Measurements from ENCODE around the gene SOX10. TPM values are rescaled to one million over a fixed set of nuclear protein-coding genes. Genes with fewer than 3 reads are reported as not detected.

Gene SOX10
- total RNA-seq, 1 donor from 2014 or later, result 23.0 TPM

DNA sequence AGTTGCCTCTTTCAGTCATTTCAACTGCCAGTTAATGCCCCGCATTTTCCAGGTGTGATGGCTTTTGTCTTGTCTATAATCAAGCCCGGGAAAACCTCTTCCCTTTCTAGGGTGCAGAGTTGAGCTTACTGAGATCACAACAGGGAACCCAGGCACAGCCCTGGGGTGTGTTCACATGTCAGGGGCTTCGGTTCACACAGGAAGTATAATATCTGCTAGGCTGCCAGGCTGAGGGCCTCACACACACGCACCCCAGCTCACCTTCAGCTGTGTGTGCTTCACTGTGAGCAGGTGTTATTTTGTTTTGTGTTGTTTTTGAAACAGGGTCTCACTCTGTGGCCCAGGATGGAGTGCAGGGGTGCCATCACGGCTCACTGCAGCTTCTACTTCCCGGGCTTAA is 9.7 kb upstream of the SOX10 start:
- Histone ChIP-seq H3K27ac (no peak overlapping the region), H3K27me3 (no peaks in the 10 kb centered on the region), H3K9me3 (no peaks in the 10 kb centered on the region), H3K4me1 (no peaks in the 10 kb centered on the region), H3K4me3 (no peak overlapping the region), H3K36me3 (no peaks in the 10 kb centered on the region)
- TF ChIP-seq, protein P1, sequence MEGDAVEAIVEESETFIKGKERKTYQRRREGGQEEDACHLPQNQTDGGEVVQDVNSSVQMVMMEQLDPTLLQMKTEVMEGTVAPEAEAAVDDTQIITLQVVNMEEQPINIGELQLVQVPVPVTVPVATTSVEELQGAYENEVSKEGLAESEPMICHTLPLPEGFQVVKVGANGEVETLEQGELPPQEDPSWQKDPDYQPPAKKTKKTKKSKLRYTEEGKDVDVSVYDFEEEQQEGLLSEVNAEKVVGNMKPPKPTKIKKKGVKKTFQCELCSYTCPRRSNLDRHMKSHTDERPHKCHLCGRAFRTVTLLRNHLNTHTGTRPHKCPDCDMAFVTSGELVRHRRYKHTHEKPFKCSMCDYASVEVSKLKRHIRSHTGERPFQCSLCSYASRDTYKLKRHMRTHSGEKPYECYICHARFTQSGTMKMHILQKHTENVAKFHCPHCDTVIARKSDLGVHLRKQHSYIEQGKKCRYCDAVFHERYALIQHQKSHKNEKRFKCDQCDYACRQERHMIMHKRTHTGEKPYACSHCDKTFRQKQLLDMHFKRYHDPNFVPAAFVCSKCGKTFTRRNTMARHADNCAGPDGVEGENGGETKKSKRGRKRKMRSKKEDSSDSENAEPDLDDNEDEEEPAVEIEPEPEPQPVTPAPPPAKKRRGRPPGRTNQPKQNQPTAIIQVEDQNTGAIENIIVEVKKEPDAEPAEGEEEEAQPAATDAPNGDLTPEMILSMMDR (IDR thresholded peaks at IDR 0.05), result no peak
- intact Hi-C loops (cut with DNase I), result no loop called here
- DNase-seq (ENCODE audit: low spot score in 2 of 2), result no peak

DNA sequence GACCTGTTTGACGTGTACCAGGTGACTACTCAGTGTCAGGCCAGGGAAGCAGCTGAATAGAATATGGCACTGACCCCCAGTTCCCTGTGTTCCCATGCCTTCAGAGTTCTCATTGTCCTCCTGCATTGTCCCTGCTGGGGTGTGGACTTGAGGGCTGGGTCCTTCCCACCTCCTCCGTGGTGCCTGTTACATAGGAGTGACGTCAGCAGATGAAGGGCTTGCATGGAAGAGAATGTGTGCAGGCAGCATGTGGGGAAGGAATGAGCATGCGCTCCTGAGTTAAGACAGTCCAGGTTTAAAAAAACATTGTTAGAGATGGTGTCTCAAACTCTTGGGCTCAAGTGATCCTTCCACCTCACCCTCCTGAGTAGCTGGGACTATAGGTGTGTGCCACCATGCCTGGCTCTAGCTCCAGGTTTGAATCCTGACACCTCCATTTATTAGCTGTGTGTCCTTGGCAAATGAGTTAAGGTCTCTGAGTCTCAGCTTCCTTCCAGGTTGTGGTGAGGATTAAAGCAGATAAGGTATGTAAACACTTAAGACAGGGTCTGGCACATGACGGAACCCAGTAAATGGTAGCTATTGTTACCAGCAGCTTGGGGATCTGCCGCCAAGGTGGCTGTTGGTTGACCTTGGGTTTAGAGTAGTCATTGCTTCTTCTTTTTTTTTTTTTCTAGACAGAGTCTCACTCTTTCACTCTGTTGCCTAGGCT is 7.5 kb upstream of the SOX10 start:
- H3K4me1 ChIP-seq, result no peaks in the 10 kb centered on the region
- TF ChIP-seq, protein P1 (IDR thresholded peaks at IDR 0.05), result no peak
- no peak overlapping the region for H3K27ac ChIP-seq
- H3K27me3 ChIP-seq, result no peaks in the 10 kb centered on the region
- H3K36me3 ChIP-seq, result peaks cover 0 to 2% of the 10 kb centered on the region in 2 donors
- DNase-seq (ENCODE audit: low spot score in 2 of 2), result no peak
- H3K4me3 ChIP-seq, result no peak overlapping the region
- intact Hi-C loops (cut with DNase I), result no loop called here
- no peaks in the 10 kb centered on the region for H3K9me3 ChIP-seq

DNA sequence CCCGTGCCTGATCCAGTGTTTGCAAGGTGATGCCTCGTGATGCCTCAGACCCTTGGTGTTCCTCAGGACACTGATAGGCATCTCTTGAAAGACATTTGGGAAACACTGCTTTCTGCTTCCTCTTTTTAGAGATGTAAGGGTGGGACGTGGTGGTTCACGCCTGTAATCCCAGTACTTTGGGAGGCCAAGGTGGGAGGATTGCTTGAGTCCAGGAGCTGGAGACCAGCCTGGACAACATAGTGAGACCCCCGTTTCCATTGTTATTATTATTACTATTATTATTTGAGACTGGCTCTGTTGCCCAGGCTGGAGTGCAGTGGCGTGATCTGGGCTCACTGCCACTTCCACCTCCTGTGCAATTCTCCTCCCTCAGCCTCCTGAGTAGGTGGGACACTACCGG is 6.5 kb upstream of the SOX10 start:
- Histone ChIP-seq H3K4me1 (no peaks in the 10 kb centered on the region), H3K27ac (no peak overlapping the region)
- TF ChIP-seq, protein P1 (IDR thresholded peaks at IDR 0.05), result no peak

DNA sequence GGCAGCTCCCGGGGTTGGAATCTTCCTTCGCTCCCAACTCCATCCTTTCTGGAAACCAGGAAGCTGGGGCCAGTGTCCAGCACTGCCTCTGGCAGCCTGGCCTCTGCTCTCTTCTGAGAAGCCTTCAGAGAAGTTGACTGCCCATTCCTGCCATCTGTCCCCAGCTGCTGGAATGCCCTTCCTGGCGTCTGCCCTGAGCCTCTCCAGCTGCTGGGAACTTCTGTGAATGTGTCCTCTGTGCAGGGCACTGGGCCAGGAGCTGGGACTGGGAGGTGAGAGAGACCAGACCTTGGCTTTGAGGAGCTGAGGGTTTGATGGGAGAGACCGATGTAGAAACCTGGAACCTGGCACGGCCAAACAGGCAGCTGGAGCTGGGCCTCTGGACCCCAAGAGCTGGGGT is 5.9 kb upstream of the SOX10 start:
- Histone ChIP-seq H3K9me3 (no peaks in the 10 kb centered on the region), H3K4me3 (no peak overlapping the region), H3K27me3 (no peaks in the 10 kb centered on the region), H3K4me1 (no peaks in the 10 kb centered on the region), H3K36me3 (peaks cover 0 to 3% of the 10 kb centered on the region in 2 donors), H3K27ac (no peak overlapping the region)
- no peak for DNase-seq (ENCODE audit: low spot score in 2 of 2)
- TF ChIP-seq, protein P1 (IDR thresholded peaks at IDR 0.05), result no peak
- intact Hi-C loops (cut with DNase I), result no loop called here

More for the DNA sequence above, 6.5 kb upstream of the SOX10 start:
- intact Hi-C loops (cut with DNase I), result no loop called here
- Histone ChIP-seq H3K9me3 (no peaks in the 10 kb centered on the region), H3K36me3 (peaks cover 0 to 3% of the 10 kb centered on the region in 2 donors), H3K4me3 (no peak overlapping the region), H3K27me3 (no peaks in the 10 kb centered on the region)
- no peak for DNase-seq (ENCODE audit: low spot score in 2 of 2)

DNA sequence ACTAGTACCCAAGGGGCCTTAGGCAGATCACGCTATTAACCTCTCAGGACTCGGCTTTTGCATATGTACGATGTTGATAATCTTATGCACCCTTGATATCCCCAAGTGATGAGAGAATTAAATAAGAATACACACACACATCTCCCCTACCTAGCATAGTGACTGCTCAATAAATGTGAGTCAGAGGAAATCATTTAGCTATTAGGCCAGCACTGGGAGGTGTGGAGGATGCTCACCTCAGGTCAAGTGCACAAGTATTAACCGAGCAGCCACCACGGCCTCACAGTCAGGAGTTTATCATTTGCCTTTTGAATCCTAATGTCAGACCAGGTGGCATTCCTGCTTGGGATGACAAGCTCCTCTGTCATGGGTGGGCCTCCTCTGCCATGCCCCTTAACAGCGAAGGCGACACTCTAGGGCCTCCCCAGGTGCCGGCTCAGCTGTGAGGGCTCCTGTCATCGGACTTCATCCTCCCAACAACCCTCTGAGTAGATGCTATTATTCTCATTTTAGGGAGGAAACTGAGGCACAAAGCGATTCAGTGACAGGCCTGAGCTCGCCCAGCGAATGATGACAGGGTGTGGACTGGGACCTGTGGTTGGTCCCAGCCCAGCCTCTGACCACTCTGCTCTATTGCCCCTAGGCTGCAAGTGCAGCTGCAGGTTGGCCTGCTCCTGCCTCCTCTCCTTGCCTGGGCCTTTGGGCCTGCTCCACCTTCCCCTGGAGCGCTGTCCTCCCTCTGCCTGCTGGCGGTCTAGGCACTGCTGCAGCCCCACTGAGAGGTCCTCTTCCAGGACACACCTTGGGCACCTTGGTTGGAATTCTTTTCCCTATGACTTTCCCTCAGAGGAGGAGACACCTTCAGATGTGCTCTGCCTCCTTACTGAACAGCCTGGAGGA is 5.0 kb upstream of the SOX10 start:
- Histone ChIP-seq H3K4me1 (no peaks in the 10 kb centered on the region), H3K4me3 (no peak overlapping the region), H3K27ac (no peak overlapping the region), H3K27me3 (no peaks in the 10 kb centered on the region), H3K9me3 (no peaks in the 10 kb centered on the region), H3K36me3 (peaks cover 0 to 3% of the 10 kb centered on the region in 2 donors)
- intact Hi-C loops (cut with DNase I), result no loop called here
- TF ChIP-seq, protein P1 (IDR thresholded peaks at IDR 0.05), result no peak
- no peak for DNase-seq (ENCODE audit: low spot score in 2 of 2)
